SK-N-SH treated with all-trans-retinoic acid at 6 μM for 48 hours (cell line): Measurements from ENCODE around the gene ESD.

Experiments
- ESRRG ChIP-seq: fragments of 250-450 bp; sonication (Bioruptor Pico); IDR thresholded peaks from 2 replicates; pipeline ENCODE4 v1.6.1; 2021; ENCODE audit warnings: mild to moderate bottlenecking
- OSR1 ChIP-seq: fragments of 250-450 bp; sonication (Bioruptor Pico); IDR thresholded peaks from 2 replicates; pipeline ENCODE4 v1.8.0; 2022; ENCODE audit warnings: moderate library complexity, mild to moderate bottlenecking, inconsistent platforms
- ZFP3 ChIP-seq: fragments of 250-450 bp; sonication (Bioruptor Pico); IDR thresholded peaks from 2 replicates; pipeline ENCODE4 v1.5.0; 2020; ENCODE audit warnings: mild to moderate bottlenecking, moderate library complexity
- TF ChIP-seq, protein P1 (sequence below): fragments of 250-450 bp; sonication (Bioruptor Pico); IDR thresholded peaks from 2 replicates; pipeline ENCODE4 v1.5.0; 2020; ENCODE audit warnings: mild to moderate bottlenecking, moderate library complexity

DNA sequence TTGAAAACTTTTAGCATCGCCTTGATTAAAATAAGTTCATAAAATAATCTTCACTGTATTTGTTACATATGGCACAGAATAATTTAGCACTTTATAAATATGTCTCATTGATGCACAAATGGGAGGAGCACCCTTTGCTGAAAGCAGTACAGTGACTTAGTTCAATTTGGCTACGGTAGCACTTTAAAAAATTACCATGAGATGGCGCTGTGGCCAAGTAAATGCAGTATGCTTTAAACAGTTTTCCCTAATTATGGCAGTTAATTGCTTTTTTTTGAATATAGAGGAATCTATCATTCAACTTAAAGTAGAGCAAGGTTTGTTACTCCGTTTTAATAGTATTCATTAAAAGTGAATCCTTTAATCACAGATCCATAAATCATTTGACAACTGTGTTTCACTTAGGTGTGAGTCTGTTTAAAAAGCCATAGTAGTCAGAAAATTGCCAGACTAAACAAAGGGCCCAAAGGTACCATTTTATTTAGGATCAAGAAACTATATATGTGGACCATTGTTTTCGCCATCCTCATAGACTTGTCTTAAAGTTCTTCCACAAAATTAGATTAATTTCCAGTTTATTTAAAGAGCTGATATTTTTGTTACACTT, 34.7 kb upstream of the ESD start:
- TF ChIP-seq ESRRG (CRISPR knock-in tag) = no peak
- TF ChIP-seq OSR1 (CRISPR knock-in tag) = no peak
- TF ChIP-seq, protein P1, sequence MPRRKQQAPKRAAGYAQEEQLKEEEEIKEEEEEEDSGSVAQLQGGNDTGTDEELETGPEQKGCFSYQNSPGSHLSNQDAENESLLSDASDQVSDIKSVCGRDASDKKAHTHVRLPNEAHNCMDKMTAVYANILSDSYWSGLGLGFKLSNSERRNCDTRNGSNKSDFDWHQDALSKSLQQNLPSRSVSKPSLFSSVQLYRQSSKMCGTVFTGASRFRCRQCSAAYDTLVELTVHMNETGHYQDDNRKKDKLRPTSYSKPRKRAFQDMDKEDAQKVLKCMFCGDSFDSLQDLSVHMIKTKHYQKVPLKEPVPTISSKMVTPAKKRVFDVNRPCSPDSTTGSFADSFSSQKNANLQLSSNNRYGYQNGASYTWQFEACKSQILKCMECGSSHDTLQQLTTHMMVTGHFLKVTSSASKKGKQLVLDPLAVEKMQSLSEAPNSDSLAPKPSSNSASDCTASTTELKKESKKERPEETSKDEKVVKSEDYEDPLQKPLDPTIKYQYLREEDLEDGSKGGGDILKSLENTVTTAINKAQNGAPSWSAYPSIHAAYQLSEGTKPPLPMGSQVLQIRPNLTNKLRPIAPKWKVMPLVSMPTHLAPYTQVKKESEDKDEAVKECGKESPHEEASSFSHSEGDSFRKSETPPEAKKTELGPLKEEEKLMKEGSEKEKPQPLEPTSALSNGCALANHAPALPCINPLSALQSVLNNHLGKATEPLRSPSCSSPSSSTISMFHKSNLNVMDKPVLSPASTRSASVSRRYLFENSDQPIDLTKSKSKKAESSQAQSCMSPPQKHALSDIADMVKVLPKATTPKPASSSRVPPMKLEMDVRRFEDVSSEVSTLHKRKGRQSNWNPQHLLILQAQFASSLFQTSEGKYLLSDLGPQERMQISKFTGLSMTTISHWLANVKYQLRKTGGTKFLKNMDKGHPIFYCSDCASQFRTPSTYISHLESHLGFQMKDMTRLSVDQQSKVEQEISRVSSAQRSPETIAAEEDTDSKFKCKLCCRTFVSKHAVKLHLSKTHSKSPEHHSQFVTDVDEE (CRISPR knock-in tag) = no peak
- TF ChIP-seq ZFP3 (CRISPR knock-in tag) = no peak
